Neural cell (in vitro differentiated cells): ENCODE measurements around the gene RIN3. TPM values are rescaled to one million over a fixed set of nuclear protein-coding genes. Genes with fewer than 3 reads are reported as not detected.

Experiments used
- H2AFZ ChIP-seq: fragments of 200-600, 300-800 bp; sonication (generic), shearing (Covaris generic); 2 replicates; pipeline ENCODE4 v1.6.0; 2014; ENCODE audit warnings: low read depth, mild to moderate bottlenecking, antibody characterized with exemption, low read length, moderate library complexity
- H3F3A ChIP-seq: fragments of 200-600 bp; shearing (Covaris generic); 2 replicates; pipeline ENCODE4 v1.6.1; 2016; ENCODE audit warnings: mild to moderate bottlenecking, moderate library complexity, mixed read lengths, antibody characterized with exemption, low read length; ENCODE audit not compliant: insufficient read depth, poor library complexity, severe bottlenecking
- H3K27ac ChIP-seq: fragments of 200-600, 300-800 bp; sonication (generic), shearing (Covaris generic); 2 replicates; pipeline ENCODE4 v1.5.1; 2014; ENCODE audit warnings: mild to moderate bottlenecking, low read length, moderate library complexity
- H3K27me3 ChIP-seq: fragments of 300-800, 200-600 bp; sonication (generic), shearing (Covaris generic); 2 replicates; pipeline ENCODE4 v1.6.0; 2014; ENCODE audit warnings: mild to moderate bottlenecking, low read depth, low read length, moderate library complexity; ENCODE audit not compliant: insufficient read depth
- H3K36me3 ChIP-seq: fragments of 300-800, 200-600 bp; sonication (generic), shearing (Covaris generic); 2 replicates; pipeline ENCODE4 v1.5.1; 2014; ENCODE audit warnings: mild to moderate bottlenecking, antibody characterized with exemption, low read length, moderate library complexity; ENCODE audit not compliant: insufficient read depth
- H3K4me2 ChIP-seq: fragments of 300-800, 200-600 bp; sonication (generic), shearing (Covaris generic); 2 replicates; pipeline ENCODE4 v1.6.0; 2014; ENCODE audit warnings: mild to moderate bottlenecking, low read length
- H3K4me3 ChIP-seq: fragments of 300-800, 200-600 bp; sonication (generic), shearing (Covaris generic); 2 replicates; pipeline ENCODE4 v1.5.1; 2014; ENCODE audit warnings: mild to moderate bottlenecking, low read length, moderate library complexity
- H3K79me2 ChIP-seq: fragments of 200-600 bp; shearing (Covaris generic); replicated peaks from 2 replicates; pipeline ENCODE4 v1.6.0; 2014; ENCODE audit warnings: mild to moderate bottlenecking, low read length, moderate library complexity; ENCODE audit not compliant: insufficient read depth
- H3K9ac ChIP-seq: fragments of 300-800, 200-600 bp; sonication (generic), shearing (Covaris generic); 2 replicates; pipeline ENCODE4 v1.6.1; 2016; ENCODE audit warnings: mild to moderate bottlenecking, low read length, mixed read lengths
- H3K9me2 ChIP-seq: fragments of 200-600 bp; shearing (Covaris generic); 2 replicates; pipeline ENCODE4 v1.6.1; 2016; ENCODE audit warnings: mild to moderate bottlenecking, low read length, mixed read lengths; ENCODE audit not compliant: insufficient read depth
- H3K9me3 ChIP-seq: fragments of 200-600, 300-800 bp; sonication (generic), shearing (Covaris generic); 2 replicates; pipeline ENCODE4 v1.6.1; 2016; ENCODE audit warnings: mild to moderate bottlenecking, mixed run types, low read length, moderate library complexity, mixed read lengths
- H4K20me1 ChIP-seq: fragments of 200-600 bp; shearing (Covaris generic); 2 replicates; pipeline ENCODE4 v1.6.1; 2016; ENCODE audit warnings: mild to moderate bottlenecking, mixed run types; ENCODE audit not compliant: insufficient read depth
- EP300 ChIP-seq: fragments of 450-650 bp; conservative IDR thresholded peaks from 2 replicates; pipeline ENCODE4 v1.6.1; 2014; ENCODE audit warnings: antibody characterized with exemption, mild to moderate bottlenecking, moderate library complexity; ENCODE audit not compliant: poor library complexity, severe bottlenecking
- EZH2 ChIP-seq: fragments of 200-600, 300-800 bp; shearing (Covaris generic), sonication (generic); IDR thresholded peaks from 2 replicates; pipeline ENCODE4 v1.6.1; 2014; ENCODE audit warnings: antibody characterized with exemption, low read length, borderline replicate concordance, mild to moderate bottlenecking; ENCODE audit not compliant: insufficient read depth, poor library complexity, severe bottlenecking
- MXI1 ChIP-seq: fragments of 450-650 bp; conservative IDR thresholded peaks from 2 replicates; pipeline ENCODE4 v1.6.1; 2014; ENCODE audit warnings: antibody characterized with exemption, mild to moderate bottlenecking; ENCODE audit not compliant: poor library complexity, severe bottlenecking
- POLR2AphosphoS5 ChIP-seq: IDR thresholded peaks from 2 replicates; pipeline ENCODE4 v1.6.1; 2012
- RAD21 ChIP-seq: fragments of 450-650 bp; conservative IDR thresholded peaks from 2 replicates; pipeline ENCODE4 v1.6.1; 2014; ENCODE audit warnings: antibody characterized with exemption, mild to moderate bottlenecking, moderate library complexity
- SMC3 ChIP-seq: fragments of 450-650 bp; conservative IDR thresholded peaks from 2 replicates; pipeline ENCODE4 v1.6.1; 2014; ENCODE audit warnings: antibody characterized with exemption, mild to moderate bottlenecking, moderate library complexity; ENCODE audit not compliant: poor library complexity
- TAF1 ChIP-seq: IDR thresholded peaks from 2 replicates; pipeline ENCODE4 v1.6.1; 2012; ENCODE audit warnings: low read depth
- polyA plus RNA-seq: library from polyadenylated mRNA; depleted of rRNA; stranded (reverse); fragments of >200 nt; gene quantifications from 2 replicates; pipeline ENCODE4 v1.2.3, GENCODE V29; 2014
- TF ChIP-seq, protein P1 (sequence below): fragments of 450-650 bp; IDR thresholded peaks from 2 replicates; pipeline ENCODE4 v1.5.1; 2014; ENCODE audit warnings: antibody characterized with exemption, mild to moderate bottlenecking, moderate library complexity; ENCODE audit not compliant: poor library complexity, severe bottlenecking
- TF ChIP-seq, protein P2 (sequence below): IDR thresholded peaks from 2 replicates; pipeline ENCODE4 v1.6.1; 2012; ENCODE audit warnings: borderline replicate concordance

The RIN3 gene
- polyA plus RNA-seq, 1 donor from 2014 or later, result not detected

DNA sequence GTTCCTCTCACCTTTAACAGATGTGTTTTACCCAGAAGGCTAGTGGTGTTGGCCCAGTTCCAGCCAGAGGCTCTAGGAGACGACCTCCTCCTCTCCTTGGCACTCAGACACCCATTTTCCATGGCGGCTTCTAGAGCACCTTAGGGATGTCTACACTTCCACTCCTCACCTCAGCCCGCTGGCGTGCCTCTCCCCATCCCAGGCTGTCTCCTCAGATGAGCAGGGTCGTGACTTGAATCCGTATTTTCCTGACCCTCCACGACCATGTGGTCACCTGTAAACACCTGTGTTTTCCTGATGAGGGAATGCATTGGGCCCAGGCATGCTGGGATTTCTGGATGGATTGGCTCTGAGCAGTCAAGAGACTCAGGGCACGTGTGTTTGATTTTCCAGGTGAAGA, 21.8 kb upstream of the RIN3 start:
- no peaks in the 10 kb centered on the region for H3F3A ChIP-seq
- no peak overlapping the region for H3K27ac ChIP-seq
- no peak overlapping the region for H3K4me2 ChIP-seq
- no peak overlapping the region for H3K9ac ChIP-seq
- H3K9me3 ChIP-seq, result no peaks in the 10 kb centered on the region
- no peak overlapping the region for H3K4me3 ChIP-seq
- no peaks in the 10 kb centered on the region for H3K36me3 ChIP-seq
- no peaks in the 10 kb centered on the region for H3K9me2 ChIP-seq
- no peaks in the 10 kb centered on the region for H4K20me1 ChIP-seq
- H3K79me2 ChIP-seq, result no peaks in the 10 kb centered on the region
- H2AFZ ChIP-seq, result no peak overlapping the region
- H3K27me3 ChIP-seq, result no peaks in the 10 kb centered on the region
- TF ChIP-seq RAD21, result no peak
- TF ChIP-seq EP300, result no peak
- TF ChIP-seq MXI1, result no peak
- TF ChIP-seq POLR2AphosphoS5, result no peak
- no peak for TF ChIP-seq TAF1
- TF ChIP-seq, protein P1, sequence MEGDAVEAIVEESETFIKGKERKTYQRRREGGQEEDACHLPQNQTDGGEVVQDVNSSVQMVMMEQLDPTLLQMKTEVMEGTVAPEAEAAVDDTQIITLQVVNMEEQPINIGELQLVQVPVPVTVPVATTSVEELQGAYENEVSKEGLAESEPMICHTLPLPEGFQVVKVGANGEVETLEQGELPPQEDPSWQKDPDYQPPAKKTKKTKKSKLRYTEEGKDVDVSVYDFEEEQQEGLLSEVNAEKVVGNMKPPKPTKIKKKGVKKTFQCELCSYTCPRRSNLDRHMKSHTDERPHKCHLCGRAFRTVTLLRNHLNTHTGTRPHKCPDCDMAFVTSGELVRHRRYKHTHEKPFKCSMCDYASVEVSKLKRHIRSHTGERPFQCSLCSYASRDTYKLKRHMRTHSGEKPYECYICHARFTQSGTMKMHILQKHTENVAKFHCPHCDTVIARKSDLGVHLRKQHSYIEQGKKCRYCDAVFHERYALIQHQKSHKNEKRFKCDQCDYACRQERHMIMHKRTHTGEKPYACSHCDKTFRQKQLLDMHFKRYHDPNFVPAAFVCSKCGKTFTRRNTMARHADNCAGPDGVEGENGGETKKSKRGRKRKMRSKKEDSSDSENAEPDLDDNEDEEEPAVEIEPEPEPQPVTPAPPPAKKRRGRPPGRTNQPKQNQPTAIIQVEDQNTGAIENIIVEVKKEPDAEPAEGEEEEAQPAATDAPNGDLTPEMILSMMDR, result no peak
- no peak for TF ChIP-seq EZH2
- no peak for TF ChIP-seq SMC3
- TF ChIP-seq, protein P2, sequence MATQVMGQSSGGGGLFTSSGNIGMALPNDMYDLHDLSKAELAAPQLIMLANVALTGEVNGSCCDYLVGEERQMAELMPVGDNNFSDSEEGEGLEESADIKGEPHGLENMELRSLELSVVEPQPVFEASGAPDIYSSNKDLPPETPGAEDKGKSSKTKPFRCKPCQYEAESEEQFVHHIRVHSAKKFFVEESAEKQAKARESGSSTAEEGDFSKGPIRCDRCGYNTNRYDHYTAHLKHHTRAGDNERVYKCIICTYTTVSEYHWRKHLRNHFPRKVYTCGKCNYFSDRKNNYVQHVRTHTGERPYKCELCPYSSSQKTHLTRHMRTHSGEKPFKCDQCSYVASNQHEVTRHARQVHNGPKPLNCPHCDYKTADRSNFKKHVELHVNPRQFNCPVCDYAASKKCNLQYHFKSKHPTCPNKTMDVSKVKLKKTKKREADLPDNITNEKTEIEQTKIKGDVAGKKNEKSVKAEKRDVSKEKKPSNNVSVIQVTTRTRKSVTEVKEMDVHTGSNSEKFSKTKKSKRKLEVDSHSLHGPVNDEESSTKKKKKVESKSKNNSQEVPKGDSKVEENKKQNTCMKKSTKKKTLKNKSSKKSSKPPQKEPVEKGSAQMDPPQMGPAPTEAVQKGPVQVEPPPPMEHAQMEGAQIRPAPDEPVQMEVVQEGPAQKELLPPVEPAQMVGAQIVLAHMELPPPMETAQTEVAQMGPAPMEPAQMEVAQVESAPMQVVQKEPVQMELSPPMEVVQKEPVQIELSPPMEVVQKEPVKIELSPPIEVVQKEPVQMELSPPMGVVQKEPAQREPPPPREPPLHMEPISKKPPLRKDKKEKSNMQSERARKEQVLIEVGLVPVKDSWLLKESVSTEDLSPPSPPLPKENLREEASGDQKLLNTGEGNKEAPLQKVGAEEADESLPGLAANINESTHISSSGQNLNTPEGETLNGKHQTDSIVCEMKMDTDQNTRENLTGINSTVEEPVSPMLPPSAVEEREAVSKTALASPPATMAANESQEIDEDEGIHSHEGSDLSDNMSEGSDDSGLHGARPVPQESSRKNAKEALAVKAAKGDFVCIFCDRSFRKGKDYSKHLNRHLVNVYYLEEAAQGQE, result no peak

DNA sequence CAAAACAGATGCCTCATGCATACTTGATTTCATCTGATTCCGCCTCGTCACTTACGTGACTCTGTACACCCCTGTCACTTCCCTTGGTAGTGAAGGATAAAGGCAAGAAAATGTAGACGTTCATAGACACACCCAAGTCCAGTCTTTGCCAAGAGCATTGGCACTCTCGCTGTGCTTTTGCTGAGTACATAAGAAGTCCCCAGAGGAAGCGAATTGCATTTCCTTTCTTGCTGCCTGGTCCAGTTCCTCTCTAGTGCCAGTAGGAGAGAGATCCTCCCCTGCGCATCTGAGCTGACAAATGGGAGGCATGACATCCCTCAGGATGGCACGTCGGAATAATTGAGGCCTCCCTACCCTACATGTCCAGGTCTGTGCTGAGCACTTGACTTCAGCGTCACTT, 21.3 kb upstream of the RIN3 start:
- no peaks in the 10 kb centered on the region for H3K27me3 ChIP-seq
- H3F3A ChIP-seq, result no peaks in the 10 kb centered on the region
- no peak overlapping the region for H3K4me3 ChIP-seq
- H3K9me3 ChIP-seq, result no peaks in the 10 kb centered on the region
- no peaks in the 10 kb centered on the region for H3K79me2 ChIP-seq
- no peak overlapping the region for H3K9ac ChIP-seq
- no peaks in the 10 kb centered on the region for H3K36me3 ChIP-seq
- TF ChIP-seq, protein P2, result no peak
- TF ChIP-seq MXI1, result no peak
- TF ChIP-seq RAD21, result no peak
- no peak for TF ChIP-seq EZH2
- TF ChIP-seq TAF1, result no peak
- TF ChIP-seq POLR2AphosphoS5, result no peak
- TF ChIP-seq SMC3, result no peak
- no peak for TF ChIP-seq EP300
- TF ChIP-seq, protein P1, result no peak
- H2AFZ ChIP-seq, result no peak overlapping the region
- no peaks in the 10 kb centered on the region for H3K9me2 ChIP-seq
- no peak overlapping the region for H3K27ac ChIP-seq
- H4K20me1 ChIP-seq, result no peaks in the 10 kb centered on the region
- H3K4me2 ChIP-seq, result no peak overlapping the region
